ENCODE data around the gene HEPN1.

The HEPN1 gene

GRCh38 chr11:124902616-124903015, 16.4 kb upstream of the HEPN1 start:
- DNase-seq, result no peak

- DNase-seq, result no peak
These were observed 3.3 kb upstream of the HEPN1 start for GRCh38 chr11:124915541-124916369.

GRCh38 chr11:124916370-124916710, 2.7 kb upstream of the HEPN1 start:
- DNase-seq, result no peak

GRCh38 chr11:124917115-124917637, 1.9 kb upstream of the HEPN1 start:
- peak; percentile 83 to 91 for DNase-seq

GRCh38 chr11:124919898-124920297, 848 bp downstream of the HEPN1 start:
- peak; percentile 81 to 91 for DNase-seq

- peak in 1 of 2 experiments; percentile 52 for DNase-seq
These were observed 1.3 kb downstream of the HEPN1 start for GRCh38 chr11:124920356-124920755.

DNA sequence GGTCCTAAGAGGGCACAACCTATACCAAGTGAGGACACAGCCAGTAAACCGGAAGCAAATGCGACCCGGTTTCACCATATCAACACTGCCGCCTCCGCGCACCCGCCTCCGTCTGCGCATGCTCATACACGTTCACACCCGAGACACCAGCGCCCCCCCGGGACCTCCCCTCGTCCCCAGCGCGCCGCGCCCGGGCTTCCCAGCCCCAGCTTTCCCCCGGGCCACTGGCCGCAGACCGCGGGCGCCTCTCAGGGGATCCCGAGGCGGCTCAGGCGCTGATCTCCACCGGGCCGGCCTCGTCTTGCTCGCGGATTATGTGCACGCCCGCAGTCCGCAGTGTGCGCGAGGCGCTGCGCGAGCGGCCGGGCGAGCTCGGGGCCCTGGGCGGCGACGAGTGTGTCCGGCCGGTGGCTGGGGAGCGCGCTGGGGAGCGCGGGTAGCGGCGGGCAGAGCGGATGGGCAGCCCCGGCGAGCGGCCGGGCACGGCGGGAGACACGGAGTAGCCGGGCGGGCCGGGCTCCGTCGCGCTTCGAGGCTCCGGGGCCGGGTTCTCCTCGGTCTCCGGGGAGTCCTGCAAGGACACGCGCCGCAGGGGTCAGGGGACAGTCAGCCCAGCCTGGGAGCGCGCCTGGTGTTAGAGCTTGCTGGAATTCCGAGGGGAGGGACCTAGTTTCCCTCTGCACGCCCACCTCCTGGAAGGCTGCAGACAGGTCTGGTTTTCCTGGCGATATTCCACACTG, 2.0 kb downstream of the HEPN1 start:
- peak; percentile 51 to 82 for DNase-seq

GRCh38 chr11:124922831-124923230, 3.8 kb downstream of the HEPN1 start:
- DNase-seq, result no peak

- no peak for DNase-seq
These were observed 4.2 kb downstream of the HEPN1 start for GRCh38 chr11:124923296-124923695.

- DNase-seq, result no peak
These were observed 10.1 kb downstream of the HEPN1 start for GRCh38 chr11:124928942-124929665.

GRCh38 chr11:124930799-124931198, 11.7 kb downstream of the HEPN1 start:
- DNase-seq, result no peak

DNA sequence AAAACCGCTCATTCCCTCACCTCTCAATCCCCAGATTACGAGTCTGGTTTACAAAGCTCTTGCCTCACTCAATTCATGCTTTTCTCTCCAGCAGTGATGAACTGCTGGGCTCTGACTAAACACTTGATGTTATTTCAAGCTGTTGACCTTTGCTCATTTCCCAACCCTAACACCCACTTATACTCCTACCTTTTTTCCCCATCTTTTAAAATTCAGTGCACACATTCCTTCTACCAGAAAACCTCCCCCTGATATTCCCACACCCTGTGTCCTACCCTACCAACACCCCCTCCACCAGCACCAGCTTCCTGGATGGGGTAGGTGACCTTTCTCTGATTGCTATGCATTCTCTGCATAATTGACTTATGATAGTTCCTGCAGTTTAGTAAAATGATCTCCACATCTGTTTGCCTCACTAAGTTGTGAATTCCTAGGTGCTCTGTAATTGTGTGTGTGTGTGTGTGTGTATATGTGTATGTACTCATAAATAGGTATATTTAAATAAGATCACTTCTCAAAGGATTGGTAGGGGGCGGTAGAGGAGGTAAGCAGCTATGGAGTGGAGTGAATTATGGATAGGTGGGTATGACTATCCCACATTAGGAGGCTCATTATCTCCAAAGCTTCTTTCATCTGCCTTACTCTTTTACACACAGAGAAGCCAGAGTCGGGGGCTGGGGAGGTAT, 16.0 kb downstream of the HEPN1 start:
- no peak for DNase-seq

DNA sequence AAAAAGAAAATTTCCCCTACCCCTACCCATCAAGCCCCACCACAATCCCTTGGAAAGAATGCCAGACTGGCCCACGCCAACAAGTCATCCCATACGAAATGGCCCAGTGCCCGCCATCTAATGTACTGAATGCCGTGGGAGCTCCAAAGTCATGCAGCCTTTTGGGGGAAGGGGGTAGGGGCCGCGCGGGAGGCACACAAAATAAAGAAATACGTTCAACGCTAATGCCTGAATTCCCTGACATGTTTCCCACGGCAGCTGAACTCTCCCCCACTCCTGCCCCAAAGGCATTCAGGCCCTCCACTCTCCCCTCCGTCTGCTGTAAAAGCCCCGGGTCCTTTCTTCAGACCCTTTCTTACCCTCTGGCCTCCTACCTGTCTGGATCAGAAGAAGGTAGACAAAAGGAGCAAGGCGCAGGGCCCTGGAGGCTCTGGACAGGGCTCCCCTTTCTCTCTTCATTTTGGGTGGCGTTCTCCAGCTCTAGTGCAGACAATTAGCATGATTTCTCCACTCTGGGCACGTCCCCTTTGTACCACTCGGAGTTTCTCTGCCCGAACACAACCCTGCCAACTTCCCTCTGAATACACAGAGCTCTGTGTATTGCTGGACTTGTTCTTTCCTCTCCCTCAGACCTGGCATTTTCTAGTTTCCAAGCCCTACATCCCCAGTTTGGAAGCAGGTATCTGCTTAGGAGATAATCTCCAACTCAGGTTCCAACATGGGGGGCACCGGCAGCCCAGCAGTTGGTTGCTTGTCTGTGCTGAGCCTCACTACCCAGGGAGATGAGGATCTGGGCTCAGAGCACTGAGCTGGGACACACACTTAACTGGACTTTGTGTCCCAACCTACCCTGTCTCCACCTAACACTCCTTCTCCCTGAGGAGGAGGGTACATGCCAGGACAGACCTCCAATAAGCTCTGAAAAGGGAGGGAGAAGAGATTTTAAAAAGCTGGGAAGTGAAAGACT, 16.8 kb downstream of the HEPN1 start, which contains the start of gene HEPACAM:
TSS of gene HEPACAM (minus strand) at position 500 of the 967 bp plus-strand sequence. CDS start at position 459, 41 bp downstream.
- DNase-seq, result no peak

DNA sequence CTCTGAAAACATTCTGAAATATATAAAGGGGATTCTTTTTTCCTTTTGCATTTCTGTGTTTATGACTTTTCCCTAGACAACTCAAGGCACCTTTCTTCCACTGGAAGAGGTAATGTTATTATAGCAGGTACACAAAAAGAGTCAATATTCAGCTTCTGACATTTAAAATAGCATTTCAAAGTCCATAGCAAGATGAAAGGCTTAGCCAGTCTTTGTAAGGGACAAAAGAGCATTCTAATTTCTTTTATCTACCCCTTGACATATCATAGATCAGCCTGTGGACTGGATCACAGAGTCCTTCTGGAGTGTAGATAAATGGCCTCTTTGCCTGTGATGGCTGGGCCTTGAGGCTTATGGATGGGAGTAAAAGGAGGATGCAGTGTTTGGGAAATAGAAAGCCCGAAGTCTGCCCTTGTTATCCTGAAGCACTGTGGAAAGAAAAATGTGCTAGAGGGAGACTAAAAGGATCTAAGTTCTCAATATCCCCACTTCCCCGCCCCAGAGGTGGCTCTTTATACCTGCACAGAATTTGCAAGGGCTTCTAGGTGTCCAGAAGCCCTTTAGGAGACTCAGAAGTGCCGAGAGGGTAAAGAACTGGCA, 18.4 kb downstream of the HEPN1 start:
- DNase-seq, result no peak

DNA sequence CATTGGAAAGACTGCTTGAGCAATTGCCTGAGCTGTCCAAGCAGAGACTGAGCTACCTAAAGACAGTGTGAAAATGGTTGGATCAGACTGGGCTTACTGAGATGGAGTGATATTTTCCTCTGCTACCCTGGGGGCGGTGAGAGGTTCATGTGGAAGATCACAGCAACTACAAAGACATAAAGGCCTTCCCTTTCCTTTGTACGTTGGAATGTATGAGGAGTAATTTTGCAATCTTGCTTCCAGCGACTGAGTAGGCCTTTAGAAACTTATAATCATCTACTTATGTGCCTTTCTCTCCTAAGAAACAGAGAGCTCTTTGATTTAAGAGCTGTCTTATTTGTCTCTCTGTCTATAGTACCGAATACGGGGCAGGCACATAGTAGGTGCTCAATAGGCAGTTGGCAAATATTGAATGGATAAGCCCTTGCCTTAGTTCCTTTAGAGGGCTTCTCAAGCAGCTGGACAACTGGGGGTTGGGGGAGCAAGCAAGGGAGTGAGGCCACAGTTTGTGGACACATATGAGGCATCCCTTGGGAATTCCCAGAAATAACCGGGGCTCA, 19.2 kb downstream of the HEPN1 start:
- no peak for DNase-seq

GRCh38 chr11:124938970-124939369, 19.9 kb downstream of the HEPN1 start:
- no peak for DNase-seq

DNA sequence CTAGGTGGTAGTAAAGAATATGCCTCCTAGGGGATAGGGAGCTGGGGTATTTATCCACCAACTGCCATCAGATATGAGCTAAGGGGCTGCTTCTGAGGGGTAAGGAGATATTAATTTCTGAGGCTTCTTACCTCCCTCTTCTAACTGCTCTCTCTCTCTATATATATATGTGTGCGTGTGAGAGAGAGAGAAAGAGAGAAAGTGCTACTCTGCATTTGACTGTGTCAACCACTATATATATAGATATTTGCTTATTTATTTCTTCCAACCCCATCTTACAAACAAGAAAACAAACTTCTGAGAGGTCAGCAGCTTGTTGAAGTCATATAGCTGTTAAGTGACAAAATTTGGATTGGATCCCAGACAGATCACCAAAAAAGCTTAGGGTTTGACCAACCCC, 22.7 kb downstream of the HEPN1 start:
- no peak for DNase-seq

GRCh38 chr11:124942466-124943253, 23.6 kb downstream of the HEPN1 start:
- DNase-seq, result no peak

GRCh38 chr11:124943254-124943616, 24.2 kb downstream of the HEPN1 start:
- DNase-seq, result peak in 1 of 2 experiments; percentile 22

DNA sequence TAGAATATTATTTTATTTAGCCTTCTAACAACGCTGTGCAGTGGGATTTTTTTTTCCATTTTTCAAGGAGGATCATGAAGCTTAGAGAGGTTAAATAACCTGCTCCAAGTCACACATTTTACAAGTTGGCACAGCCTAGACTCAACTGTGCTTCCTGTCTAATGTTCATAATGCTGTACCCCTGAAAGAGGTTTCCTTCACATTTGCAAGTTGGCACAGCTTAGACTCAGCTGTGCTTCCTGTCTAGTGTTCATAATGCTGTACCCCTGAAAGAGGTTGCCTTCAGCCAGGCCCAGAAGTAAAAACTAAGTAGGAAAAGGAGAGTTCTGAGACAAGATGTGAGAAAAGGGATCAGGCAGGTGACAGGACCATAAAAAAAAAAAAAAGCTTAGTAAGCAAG, 24.7 kb downstream of the HEPN1 start:
- no peak for DNase-seq
